ENCODE measurements around the gene LTO1.
A peak's percentile ranks its signal among the peaks of the same experiment; 100 is the strongest.

Gene LTO1

DNA sequence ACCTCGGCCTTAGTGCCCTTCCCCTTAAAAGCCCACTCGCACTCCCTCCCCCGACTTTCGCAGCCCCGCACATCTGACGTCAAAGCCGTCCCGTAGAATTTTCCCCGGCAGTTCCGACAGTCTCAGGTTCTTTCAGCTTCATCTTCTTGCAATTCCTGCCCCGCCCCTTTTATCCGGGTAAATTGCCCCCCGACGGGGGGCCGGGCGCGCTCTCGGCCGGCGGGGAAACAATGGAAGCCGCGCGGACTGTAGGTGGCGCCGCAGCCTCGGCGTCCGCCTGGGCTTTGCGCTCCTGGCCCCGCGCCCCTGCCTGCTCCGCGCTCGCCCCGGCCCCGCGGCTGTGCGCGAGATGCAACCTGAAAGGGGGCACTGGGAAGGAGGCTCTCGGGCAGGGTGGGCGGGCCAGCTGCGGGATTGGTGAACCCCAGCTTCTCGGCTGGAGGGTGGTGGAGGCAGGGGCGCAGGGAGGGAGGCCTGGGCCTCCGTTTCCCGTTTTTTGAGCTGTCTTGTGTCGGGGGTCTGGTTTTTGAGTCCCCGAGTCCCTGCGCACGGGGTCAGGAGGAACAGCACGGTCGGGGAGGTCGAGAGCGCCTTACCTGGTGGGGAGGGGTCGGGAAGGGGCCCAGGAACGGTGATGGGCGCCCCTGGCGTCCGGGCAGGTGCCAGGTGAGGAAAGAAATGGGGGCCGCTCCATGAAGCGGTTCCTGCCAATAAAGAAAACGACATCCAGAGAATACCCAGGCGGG lies 29.5 kb upstream of the LTO1 start:
- H3K27ac ChIP-seq = peak overlapping the region; percentile 7; the same call in 1 of the 2 replicates

DNA sequence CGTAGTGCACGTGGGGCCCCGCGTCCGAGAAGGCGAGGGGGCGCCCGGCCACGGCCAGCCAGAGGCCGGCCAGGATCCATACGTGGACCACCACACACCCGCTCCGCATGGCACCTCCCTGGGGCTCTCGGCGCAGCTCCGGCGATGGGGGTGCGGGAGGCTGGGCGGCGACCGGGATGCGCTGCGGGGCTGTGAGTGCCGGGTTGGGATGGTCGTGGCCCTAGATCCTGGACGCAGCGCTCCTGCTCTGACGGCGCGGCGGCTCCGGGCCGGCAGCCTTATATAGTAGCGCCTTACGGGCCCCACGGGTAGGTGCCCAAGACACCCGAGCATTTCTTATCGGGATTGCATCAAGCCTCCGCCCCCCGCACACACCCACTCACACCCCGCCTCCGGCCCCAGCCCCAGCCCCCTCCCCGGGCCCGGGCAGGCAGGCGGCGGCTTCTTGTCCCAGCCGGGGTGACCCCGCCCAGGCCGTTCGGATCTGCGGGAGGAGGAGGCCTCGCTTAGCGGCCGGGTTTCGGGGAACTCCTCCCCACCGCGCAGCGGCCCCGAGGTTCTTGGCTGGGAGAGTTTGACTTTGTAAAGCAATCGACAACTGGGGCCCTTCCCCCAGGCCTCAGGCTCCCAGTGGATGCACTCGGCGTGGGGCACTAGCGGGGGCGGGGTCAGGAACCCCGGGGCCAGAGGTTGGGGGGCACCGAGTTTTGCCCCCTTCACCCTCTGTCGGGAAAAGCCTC lies 28.8 kb upstream of the LTO1 start, which contains the start of gene FGF19:
FGF19 (minus strand) TSS at position 255 of the 740 bp plus-strand sequence; CDS start at position 109, 146 bp downstream.
- TF ChIP-seq, protein P1, sequence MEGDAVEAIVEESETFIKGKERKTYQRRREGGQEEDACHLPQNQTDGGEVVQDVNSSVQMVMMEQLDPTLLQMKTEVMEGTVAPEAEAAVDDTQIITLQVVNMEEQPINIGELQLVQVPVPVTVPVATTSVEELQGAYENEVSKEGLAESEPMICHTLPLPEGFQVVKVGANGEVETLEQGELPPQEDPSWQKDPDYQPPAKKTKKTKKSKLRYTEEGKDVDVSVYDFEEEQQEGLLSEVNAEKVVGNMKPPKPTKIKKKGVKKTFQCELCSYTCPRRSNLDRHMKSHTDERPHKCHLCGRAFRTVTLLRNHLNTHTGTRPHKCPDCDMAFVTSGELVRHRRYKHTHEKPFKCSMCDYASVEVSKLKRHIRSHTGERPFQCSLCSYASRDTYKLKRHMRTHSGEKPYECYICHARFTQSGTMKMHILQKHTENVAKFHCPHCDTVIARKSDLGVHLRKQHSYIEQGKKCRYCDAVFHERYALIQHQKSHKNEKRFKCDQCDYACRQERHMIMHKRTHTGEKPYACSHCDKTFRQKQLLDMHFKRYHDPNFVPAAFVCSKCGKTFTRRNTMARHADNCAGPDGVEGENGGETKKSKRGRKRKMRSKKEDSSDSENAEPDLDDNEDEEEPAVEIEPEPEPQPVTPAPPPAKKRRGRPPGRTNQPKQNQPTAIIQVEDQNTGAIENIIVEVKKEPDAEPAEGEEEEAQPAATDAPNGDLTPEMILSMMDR (conservative IDR thresholded peaks at IDR 0.05) = no peak
- H3K27ac ChIP-seq = peak within 1 kb of the TSS; percentile 7; the same call in 1 of the 2 replicates

More for the DNA sequence above, 29.5 kb upstream of the LTO1 start:
- TF ChIP-seq, protein P1 (conservative IDR thresholded peaks at IDR 0.05) = peak; percentile 89

GRCh38 chr11:69703453-69703767 lies 28.3 kb upstream of the LTO1 start:
- no peak overlapping the region for H3K27ac ChIP-seq
- TF ChIP-seq, protein P1 (conservative IDR thresholded peaks at IDR 0.05) = no peak

GRCh38 chr11:69702769-69703452 lies 27.8 kb upstream of the LTO1 start:
- TF ChIP-seq, protein P1 (conservative IDR thresholded peaks at IDR 0.05) = no peak
- H3K27ac ChIP-seq = no peak overlapping the region

- TF ChIP-seq, protein P1 (conservative IDR thresholded peaks at IDR 0.05) = no peak
- H3K27ac ChIP-seq = no peak overlapping the region
Observed at GRCh38 chr11:69702239-69702691, 27.1 kb upstream of the LTO1 start.

DNA sequence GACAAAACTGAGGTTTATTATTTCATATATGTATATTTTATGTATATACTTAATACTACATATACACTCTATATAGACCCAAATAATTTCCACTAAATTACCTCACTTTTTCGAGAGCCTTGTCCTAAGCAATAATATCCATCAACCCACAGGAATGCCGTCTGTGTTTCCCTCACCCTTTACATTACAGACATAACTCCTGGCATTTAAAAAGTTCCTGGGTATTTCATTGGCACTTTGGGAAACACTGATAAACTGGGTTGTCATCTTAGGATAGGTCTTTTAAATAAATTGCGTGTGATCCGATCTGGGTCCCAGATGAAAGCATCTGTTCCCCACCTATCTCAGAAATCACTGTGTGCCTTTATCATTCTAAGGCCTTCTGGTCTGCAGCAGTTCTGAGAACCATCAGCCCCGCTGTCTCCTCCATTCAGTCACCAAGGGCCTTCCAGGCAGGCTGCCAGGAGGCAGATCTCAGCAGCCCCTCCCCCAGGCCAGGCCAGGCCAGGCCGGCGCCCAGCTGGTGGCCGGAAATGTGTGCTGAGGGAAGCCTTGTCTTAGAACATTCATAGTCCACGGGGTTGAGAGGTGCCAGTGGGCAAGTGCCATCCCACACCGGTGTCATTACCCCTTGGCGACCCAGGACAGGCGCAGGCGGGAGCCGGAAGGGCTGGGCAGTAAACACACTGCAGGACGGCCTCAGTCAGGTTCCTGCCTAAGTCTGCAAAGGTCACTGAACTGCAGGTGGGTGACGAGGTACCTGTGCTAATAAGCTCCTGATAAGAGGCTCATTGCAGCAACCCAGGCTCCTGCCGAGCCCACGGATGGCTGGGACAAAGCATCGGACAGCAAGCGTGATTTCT lies 25.4 kb upstream of the LTO1 start:
- TF ChIP-seq, protein P1 (conservative IDR thresholded peaks at IDR 0.05) = no peak
- H3K27ac ChIP-seq = peak overlapping the region; percentile 62
